Panc1 (cell line): ENCODE results near the gene IL2. TPM values are rescaled to one million over a fixed set of nuclear protein-coding genes. Genes with fewer than 3 reads are reported as not detected.

Experiments used
- ATAC-seq: fragments of 200-7000 bp; cut with Tn5 transposase; 2 replicates; pipeline ENCODE4 v1.9.1; 2020; ENCODE audit warnings: mild to moderate bottlenecking, moderate library complexity
- BruUV-seq: library from RNA; stranded (reverse); fragments of 400-500 nt; replicated peaks from 2 replicates; lab custom pipeline; 2021; lab: Mats Ljungman, UMichigan
- CTCF ChIA-PET: fragments of 300-600 bp; sonication (Branson Sonifier 250); formaldehyde crosslinking; loops from one replicate; lab custom pipeline; 2022; ENCODE audit warnings: antibody characterized with exemption; lab: Charles Lee
- POLR2A ChIA-PET: fragments of 300-600 bp; sonication (Branson Sonifier 250); formaldehyde crosslinking; loops from one replicate; lab custom pipeline; 2022; ENCODE audit warnings: antibody characterized with exemption; lab: Charles Lee
- DNase-seq: peaks from one replicate; pipeline ENCODE4 v3.0.0-alpha.2; 2010; ENCODE audit warnings: low read depth, low spot score
- H3K27ac ChIP-seq: 2 replicates; pipeline ENCODE4 v1.5.1; 2011; ENCODE audit warnings: mild to moderate bottlenecking, low read length, inconsistent platforms
- H3K27me3 ChIP-seq: fragments of 200-500 bp; sonication (Bioruptor generic); 2 replicates; pipeline ENCODE4 v1.6.0; 2014; ENCODE audit warnings: low read length, inconsistent platforms; ENCODE audit not compliant: control insufficient read depth, insufficient read depth
- H3K36me3 ChIP-seq: fragments of 200-500 bp; sonication (Bioruptor generic); 2 replicates; pipeline ENCODE4 v1.5.1; 2014; ENCODE audit warnings: inconsistent platforms, mild to moderate bottlenecking, low read length, moderate library complexity; ENCODE audit not compliant: control insufficient read depth, insufficient read depth
- H3K4me1 ChIP-seq: 2 replicates; pipeline ENCODE4 v1.5.1; 2011; ENCODE audit warnings: inconsistent platforms, mild to moderate bottlenecking, low read length, moderate library complexity; ENCODE audit not compliant: control insufficient read depth, insufficient read depth
- H3K4me3 ChIP-seq, 2 experiments: 2 replicates each; pipeline ENCODE4 v1.5.1; 2011 to 2012; ENCODE audit warnings: low read depth in 2 of 2, low read length in 2 of 2, mild to moderate bottlenecking in 2 of 2, inconsistent platforms in 1 of 2, moderate library complexity in 1 of 2
- H3K9me3 ChIP-seq: fragments of 200-500 bp; sonication (Bioruptor generic); 2 replicates; pipeline ENCODE4 v1.5.1; 2014; ENCODE audit warnings: low read depth, mild to moderate bottlenecking, inconsistent platforms, low read length, moderate library complexity; ENCODE audit not compliant: control insufficient read depth, insufficient read depth
- CTCF ChIP-seq: fragments of 450-650 bp; IDR thresholded peaks from 2 replicates; pipeline ENCODE4 v1.5.1; 2017; ENCODE audit warnings: mild to moderate bottlenecking
- POLR2AphosphoS5 ChIP-seq: IDR thresholded peaks from 2 replicates; pipeline ENCODE4 v1.6.1; 2012; ENCODE audit warnings: mild to moderate bottlenecking, low read depth, low read length, moderate library complexity
- REST ChIP-seq, 2 experiments: IDR thresholded peaks; 2 replicates each; pipeline ENCODE4 v1.6.1; 2011 to 2012; ENCODE audit warnings: low read depth in 2 of 2, control low read depth in 1 of 2, low read length in 1 of 2, mild to moderate bottlenecking in 1 of 2, moderate library complexity in 1 of 2; ENCODE audit not compliant: insufficient read depth in 1 of 2
- SIN3A ChIP-seq: IDR thresholded peaks from 2 replicates; pipeline ENCODE4 v1.6.1; 2012; ENCODE audit warnings: low read depth, mild to moderate bottlenecking, low read length, moderate library complexity, borderline replicate concordance; ENCODE audit not compliant: insufficient read depth
- TCF7L2 ChIP-seq: IDR thresholded peaks from 2 replicates; pipeline ENCODE4 v1.6.1; 2011; ENCODE audit warnings: mild to moderate bottlenecking, low read depth, low read length, inconsistent platforms
- in situ Hi-C: cut with HindIII; loops from 2 replicates; pipeline ENCODE4 v1.10.0; 2016; ENCODE audit warnings: low sequenced_read_pairs, low pct_unique_long_range_greater_than_20kb
- intact Hi-C: fragments of 100-400 bp; cut with micrococcal nuclease; formaldehyde crosslinking; loops from one replicate; pipeline ENCODE4 v1.10.0; 2022; ENCODE audit not compliant: unreplicated experiment
- total RNA-seq: library from RNA; stranded (reverse); gene quantifications from one replicate; pipeline ENCODE4 v1.2.1, GENCODE V29; 2021; ENCODE audit not compliant: unreplicated experiment

Gene IL2
- total RNA-seq, 1 experiment from 2014 or later = 0.57 TPM

GRCh38 chr4:122475233-122475632, 18.7 kb upstream of the IL2 start:
- no peak for TF ChIP-seq TCF7L2
- TF ChIP-seq POLR2AphosphoS5 = no peak
- TF ChIP-seq CTCF = no peak
- no peak for TF ChIP-seq SIN3A
- TF ChIP-seq REST (IDR thresholded peaks at IDR 0.05; ENCODE audit: insufficient read depth in 1 of 2, low read depth in 2 of 2, low read length in 1 of 2) = no peak
- Histone ChIP-seq H3K9me3 (no peaks in the 10 kb centered on the region), H3K27me3 (no peaks in the 10 kb centered on the region), H3K36me3 (no peaks in the 10 kb centered on the region), H3K27ac (no peak overlapping the region), H3K4me3 (no peak overlapping the region), H3K4me1 (no peaks in the 10 kb centered on the region)
- no TSS peak for BruUV-seq
- DNase-seq (no peak), ATAC-seq (no peak)
- ChIA-PET POLR2A (no interaction called here), CTCF (no interaction called here)
- in situ Hi-C loops (no loop called here), intact Hi-C loops (no loop called here)

GRCh38 chr4:122469457-122469856, 12.9 kb upstream of the IL2 start:
- ChIA-PET CTCF (no interaction called here), POLR2A (no interaction called here)
- TF ChIP-seq POLR2AphosphoS5 (no peak), CTCF (no peak), TCF7L2 (no peak), SIN3A (no peak), REST (IDR thresholded peaks at IDR 0.05; ENCODE audit: insufficient read depth in 1 of 2, low read depth in 2 of 2, low read length in 1 of 2) (no peak)
- in situ Hi-C loops = no loop called here
- intact Hi-C loops = no loop called here
- no peak overlapping the region for H3K27ac ChIP-seq
- H3K36me3 ChIP-seq = no peaks in the 10 kb centered on the region
- H3K9me3 ChIP-seq = no peaks in the 10 kb centered on the region
- ATAC-seq (no peak), DNase-seq (no peak)
- BruUV-seq = no TSS peak
- H3K4me1 ChIP-seq = no peaks in the 10 kb centered on the region
- no peaks in the 10 kb centered on the region for H3K27me3 ChIP-seq
- no peak overlapping the region for H3K4me3 ChIP-seq
